Liver (tissue), 9 donors: ENCODE results near the gene FZD7. TPM values are rescaled to one million over a fixed set of nuclear protein-coding genes. Genes with fewer than 3 reads are reported as not detected.

Source experiments
- DNase-seq: peaks from one replicate; pipeline ENCODE4 v3.0.0-alpha.2; 2017; ENCODE audit warnings: low spot score
- H3K27ac ChIP-seq, 2 donors: one replicate each; pipeline ENCODE4 v1.7.0; 2013; ENCODE audit warnings: inconsistent platforms in 2 of 2, low read length in 2 of 2, control low read depth in 1 of 2, low read depth in 1 of 2, mild to moderate bottlenecking in 1 of 2
- H3K27me3 ChIP-seq, 4 donors: one replicate each; pipeline versions ENCODE4 v1.6.1 to v1.7.0; 2013; ENCODE audit warnings: low read length in 3 of 4, inconsistent platforms in 1 of 4, mild to moderate bottlenecking in 1 of 4, moderate library complexity in 1 of 4; ENCODE audit not compliant: control insufficient read depth in 4 of 4, insufficient read depth in 4 of 4
- H3K36me3 ChIP-seq, 4 donors: one replicate each; pipeline versions ENCODE4 v1.6.1 to v1.7.0; 2013; ENCODE audit warnings: low read length in 3 of 4, mild to moderate bottlenecking in 3 of 4, low read depth in 1 of 4, moderate library complexity in 1 of 4; ENCODE audit not compliant: control insufficient read depth in 4 of 4, insufficient read depth in 3 of 4
- H3K4me1 ChIP-seq, 4 donors: one replicate each; pipeline versions ENCODE4 v1.6.1 to v1.7.0; 2013; ENCODE audit warnings: low read length in 3 of 4, mild to moderate bottlenecking in 3 of 4, moderate library complexity in 1 of 4; ENCODE audit not compliant: control insufficient read depth in 4 of 4, insufficient read depth in 4 of 4
- H3K4me3 ChIP-seq, 3 donors: one replicate each; pipeline versions ENCODE4 v1.6.1 to v1.7.0; 2013; ENCODE audit warnings: low read length in 3 of 3, control low read depth in 1 of 3, low read depth in 1 of 3, mild to moderate bottlenecking in 1 of 3
- H3K9ac ChIP-seq, 2 donors: one replicate each; pipeline ENCODE4 v1.7.0; 2013; ENCODE audit warnings: low read length in 2 of 2, mild to moderate bottlenecking in 2 of 2, moderate library complexity in 2 of 2, control low read depth in 1 of 2, low read depth in 1 of 2
- H3K9me3 ChIP-seq, 4 donors: one replicate each; pipeline versions ENCODE4 v1.6.1 to v1.7.0; 2013; ENCODE audit warnings: low read length in 3 of 4; ENCODE audit not compliant: control insufficient read depth in 4 of 4
- FOXA1 ChIP-seq: IDR thresholded peaks from 2 replicates; pipeline ENCODE4 v1.6.1; 2016; ENCODE audit warnings: antibody characterized with exemption
- GABPA ChIP-seq, 2 donors: IDR thresholded peaks in 1 of 2; conservative IDR thresholded peaks in 1 of 2; 2 replicates each; pipeline ENCODE4 v1.6.1; 2016; ENCODE audit warnings: antibody characterized with exemption in 2 of 2, mild to moderate bottlenecking in 1 of 2, moderate library complexity in 1 of 2
- HNF4A ChIP-seq, 2 donors: conservative IDR thresholded peaks; 2 replicates each; pipeline ENCODE4 v1.6.1; 2016; ENCODE audit warnings: antibody characterized with exemption in 2 of 2, mild to moderate bottlenecking in 2 of 2
- HNF4G ChIP-seq: IDR thresholded peaks from 2 replicates; pipeline ENCODE4 v1.6.1; 2016; ENCODE audit warnings: antibody characterized with exemption
- JUND ChIP-seq, 2 donors: IDR thresholded peaks; 2 replicates each; pipeline ENCODE4 v1.6.1; 2016; ENCODE audit warnings: antibody characterized with exemption in 2 of 2
- REST ChIP-seq: IDR thresholded peaks from 2 replicates; pipeline ENCODE4 v1.6.1; 2016; ENCODE audit warnings: antibody characterized with exemption, mild to moderate bottlenecking
- RXRA ChIP-seq, 2 donors: IDR thresholded peaks; 2 replicates each; pipeline ENCODE4 v1.6.1; 2017 to 2018; ENCODE audit warnings: antibody characterized with exemption in 2 of 2, mild to moderate bottlenecking in 1 of 2
- YY1 ChIP-seq: IDR thresholded peaks from 2 replicates; pipeline ENCODE4 v1.6.1; 2016; ENCODE audit warnings: antibody characterized with exemption, mild to moderate bottlenecking
- WGBS: extraction: QIAGEN DNeasy Blood & Tissue Kit; methylation state at CpG from one replicate; pipeline ENCODE4 v1.1.7; 2013; 5-methylcytosine and 5-hydroxymethylcytosine counted together
- polyA plus RNA-seq, 2 donors: library from polyadenylated mRNA; stranded (reverse) in 1 of 2; unstranded in 1 of 2; fragments of 200-250 nt in 1 of 2; fragments of >200 nt in 1 of 2; fragmentation: Nextera tagmentation in 1 of 2; extraction: Ambion mirVana in 1 of 2; gene quantifications; one replicate each; pipeline versions ENCODE4 v1.2.1 to v1.2.3, GENCODE V29; 2013 to 2015
- total RNA-seq, 2 donors: library from RNA; depleted of rRNA; stranded (reverse); fragments of >200 nt; gene quantifications; one replicate each; pipeline ENCODE4 v1.2.3, GENCODE V29; 2014
- TF ChIP-seq, protein P1 (sequence below): IDR thresholded peaks from 2 replicates; pipeline ENCODE4 v1.6.1; 2016; ENCODE audit warnings: antibody characterized with exemption
- TF ChIP-seq, protein P2 (sequence below): IDR thresholded peaks from 2 replicates; pipeline ENCODE4 v1.6.1; 2016; ENCODE audit warnings: antibody characterized with exemption
- TF ChIP-seq, protein P3 (sequence below): IDR thresholded peaks from 2 replicates; pipeline ENCODE4 v1.6.1; 2016; ENCODE audit warnings: antibody characterized with exemption
- donor health status: healthy.
- donor health status: healthy.
- donor health status: healthy.
- donor health status: healthy.
- donor health status: healthy.

FZD7 gene
- total and polyA plus RNA-seq, 4 donors, result 0.21 to 1.5 (median 0.92) TPM

DNA sequence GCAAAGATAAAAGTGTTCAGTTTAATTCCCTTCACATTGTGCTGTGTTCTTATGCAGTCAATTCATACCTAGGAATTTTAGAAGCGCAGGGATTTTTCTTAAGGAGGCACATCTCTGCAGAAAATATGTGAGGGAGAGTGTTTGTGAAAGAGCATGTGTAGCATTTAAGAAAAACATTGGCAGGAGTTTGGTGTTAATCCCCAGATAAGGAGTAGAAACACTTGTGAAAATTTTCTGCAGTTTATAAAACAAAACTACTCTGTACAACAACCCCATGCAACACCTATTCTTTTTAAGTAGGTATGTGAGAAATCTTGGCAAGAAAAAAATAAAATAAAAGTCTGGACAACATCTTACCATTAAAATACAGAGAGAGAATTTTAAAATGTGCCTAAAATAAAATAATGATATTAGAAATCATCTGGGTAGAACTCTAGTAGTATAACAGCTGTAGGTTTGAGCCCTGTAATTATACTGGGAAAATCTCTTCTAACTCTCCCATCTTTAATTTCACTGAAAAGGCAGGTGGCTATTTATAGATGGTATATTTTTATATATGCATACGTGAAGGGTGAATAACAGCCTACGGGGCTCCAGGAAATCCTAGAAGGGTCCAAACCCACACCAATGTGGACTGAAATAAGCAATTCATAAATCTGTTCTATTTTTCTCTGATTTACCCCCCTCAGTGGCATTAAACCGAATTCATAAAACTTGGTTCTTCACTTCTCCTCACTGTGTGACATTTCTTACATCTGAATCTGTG is 6.6 kb downstream of the FZD7 start:
- Histone ChIP-seq H3K27me3 (peaks cover 0 to 14% (median 2%) of the 10 kb centered on the region in 4 donors), H3K4me1 (peaks cover 0 to 3% (median 1%) of the 10 kb centered on the region in 4 donors), H3K9ac (no peak overlapping the region), H3K4me3 (no peak overlapping the region), H3K9me3 (peaks cover 0 to 5% (median 0%) of the 10 kb centered on the region in 4 donors), H3K27ac (no peak overlapping the region), H3K36me3 (no peaks in the 10 kb centered on the region)
- WGBS, result 86% methylated on average over 4 of the region's 4 CpGs
- no peak for DNase-seq
- TF ChIP-seq, protein P1, sequence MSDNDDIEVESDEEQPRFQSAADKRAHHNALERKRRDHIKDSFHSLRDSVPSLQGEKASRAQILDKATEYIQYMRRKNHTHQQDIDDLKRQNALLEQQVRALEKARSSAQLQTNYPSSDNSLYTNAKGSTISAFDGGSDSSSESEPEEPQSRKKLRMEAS, result no peak
- no peak for TF ChIP-seq JUND (IDR thresholded peaks at IDR 0.05)

- WGBS, result 94% methylated on average over 5 of the region's 5 CpGs
- H3K9ac ChIP-seq, result no peak overlapping the region
- TF ChIP-seq REST (no peak), HNF4G (no peak), JUND (IDR thresholded peaks at IDR 0.05) (no peak), GABPA (IDR thresholded peaks at IDR 0.05 in 1 of 2, conservative IDR thresholded peaks at IDR 0.05 in 1 of 2) (no peak), RXRA (IDR thresholded peaks at IDR 0.05) (no peak), HNF4A (conservative IDR thresholded peaks at IDR 0.05) (no peak), FOXA1 (no peak), YY1 (no peak)
- TF ChIP-seq, protein P2, sequence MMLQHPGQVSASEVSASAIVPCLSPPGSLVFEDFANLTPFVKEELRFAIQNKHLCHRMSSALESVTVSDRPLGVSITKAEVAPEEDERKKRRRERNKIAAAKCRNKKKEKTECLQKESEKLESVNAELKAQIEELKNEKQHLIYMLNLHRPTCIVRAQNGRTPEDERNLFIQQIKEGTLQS, result no peak
- TF ChIP-seq, protein P1, result no peak
- TF ChIP-seq, protein P3, sequence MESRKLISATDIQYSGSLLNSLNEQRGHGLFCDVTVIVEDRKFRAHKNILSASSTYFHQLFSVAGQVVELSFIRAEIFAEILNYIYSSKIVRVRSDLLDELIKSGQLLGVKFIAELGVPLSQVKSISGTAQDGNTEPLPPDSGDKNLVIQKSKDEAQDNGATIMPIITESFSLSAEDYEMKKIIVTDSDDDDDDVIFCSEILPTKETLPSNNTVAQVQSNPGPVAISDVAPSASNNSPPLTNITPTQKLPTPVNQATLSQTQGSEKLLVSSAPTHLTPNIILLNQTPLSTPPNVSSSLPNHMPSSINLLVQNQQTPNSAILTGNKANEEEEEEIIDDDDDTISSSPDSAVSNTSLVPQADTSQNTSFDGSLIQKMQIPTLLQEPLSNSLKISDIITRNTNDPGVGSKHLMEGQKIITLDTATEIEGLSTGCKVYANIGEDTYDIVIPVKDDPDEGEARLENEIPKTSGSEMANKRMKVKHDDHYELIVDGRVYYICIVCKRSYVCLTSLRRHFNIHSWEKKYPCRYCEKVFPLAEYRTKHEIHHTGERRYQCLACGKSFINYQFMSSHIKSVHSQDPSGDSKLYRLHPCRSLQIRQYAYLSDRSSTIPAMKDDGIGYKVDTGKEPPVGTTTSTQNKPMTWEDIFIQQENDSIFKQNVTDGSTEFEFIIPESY, result no peak
These were observed 8.8 kb downstream of the FZD7 start for GRCh38 chr2:202042444-202042843.

More at GRCh38 chr2:202042444-202042843, 8.8 kb downstream of the FZD7 start:
- Histone ChIP-seq H3K27me3 (peaks cover 0 to 5% (median 0%) of the 10 kb centered on the region in 4 donors), H3K9me3 (no peaks in the 10 kb centered on the region), H3K4me3 (no peak overlapping the region), H3K36me3 (no peaks in the 10 kb centered on the region), H3K4me1 (no peaks in the 10 kb centered on the region), H3K27ac (no peak overlapping the region)
- no peak for DNase-seq
